ENCODE measurements around the gene HSF2. TPM values are rescaled to one million over a fixed set of nuclear protein-coding genes. Genes with fewer than 3 reads are reported as not detected.

Gene HSF2
- total RNA-seq, 1 experiment from 2014 or later, result 19.8 TPM

DNA sequence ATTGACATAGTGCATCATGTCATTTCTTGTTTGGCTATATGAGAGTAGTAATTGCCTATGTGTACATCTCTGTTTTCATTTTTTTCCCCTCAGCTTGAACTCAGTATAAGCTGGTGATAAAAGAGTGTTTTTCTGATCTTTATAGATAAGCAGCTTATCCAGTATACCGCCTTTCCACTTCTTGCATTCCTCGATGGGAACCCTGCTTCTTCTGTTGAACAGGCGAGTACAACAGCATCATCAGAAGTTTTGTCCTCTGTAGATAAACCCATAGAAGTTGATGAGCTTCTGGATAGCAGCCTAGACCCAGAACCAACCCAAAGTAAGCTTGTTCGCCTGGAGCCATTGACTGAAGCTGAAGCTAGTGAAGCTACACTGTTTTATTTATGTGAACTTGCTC, 32.3 kb downstream of the HSF2 start:
- Histone ChIP-seq H3K4me1 (ENCODE audit: control insufficient read depth in 1 of 2, insufficient read depth in 2 of 2, low read length in 2 of 2) (no peaks in the 10 kb centered on the region), H3K9me2 (ENCODE audit: insufficient read depth) (no peaks in the 10 kb centered on the region), H3K79me2 (ENCODE audit: insufficient read depth, low read length) (no peaks in the 10 kb centered on the region), H3K27me3 (ENCODE audit: insufficient read depth, low read length) (no peaks in the 10 kb centered on the region), H2AFZ (ENCODE audit: low read depth, low read length, poor library complexity, severe bottlenecking) (no peak overlapping the region), H3K27ac (ENCODE audit: low read depth, low read length) (no peak overlapping the region), H3K4me3 (replicated peaks in 1 of 2; ENCODE audit: low read depth in 1 of 2, low read length in 2 of 2) (no peak overlapping the region), H3K4me2 (ENCODE audit: low read length) (no peak overlapping the region), H4K20me1 (ENCODE audit: insufficient read depth) (no peaks in the 10 kb centered on the region; the same call in 1 of the 2 replicates), H3K9ac (ENCODE audit: low read length) (no peak overlapping the region), H3K36me3 (ENCODE audit: control insufficient read depth in 1 of 2, insufficient read depth in 2 of 2, low read length in 2 of 2) (peaks cover 22 to 30% of the 10 kb centered on the region in 2 experiments), H3K9me3 (ENCODE audit: control insufficient read depth in 1 of 2, insufficient read depth in 1 of 2, low read depth in 1 of 2, low read length in 2 of 2) (no peaks in the 10 kb centered on the region)
- intact Hi-C loops (cut with micrococcal nuclease), result no loop called here
- DNase-seq (ENCODE audit: low read depth, low spot score), result no peak
- ChIA-PET CTCF (no interaction called here), RAD21 (ENCODE audit: low non-redundant PET in 1 of 2, low total read pairs in 2 of 2, uncharacterized antibody in 2 of 2, unreplicated experiment in 2 of 2) (no interaction called here), POLR2A (no interaction called here)
- ATAC-seq, result no peak
- no TSS peak for BruUV-seq (replicated peaks)
- TF ChIP-seq, protein P1, sequence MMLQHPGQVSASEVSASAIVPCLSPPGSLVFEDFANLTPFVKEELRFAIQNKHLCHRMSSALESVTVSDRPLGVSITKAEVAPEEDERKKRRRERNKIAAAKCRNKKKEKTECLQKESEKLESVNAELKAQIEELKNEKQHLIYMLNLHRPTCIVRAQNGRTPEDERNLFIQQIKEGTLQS (IDR thresholded peaks at IDR 0.05), result no peak
- TF ChIP-seq TCF7L2 (IDR thresholded peaks at IDR 0.05; ENCODE audit: borderline replicate concordance, extremely low read depth, insufficient read depth, insufficient read length) (no peak), ZNF274 (IDR thresholded peaks at IDR 0.05; ENCODE audit: low read depth, low read length) (no peak), SRF (IDR thresholded peaks at IDR 0.05; ENCODE audit: low read depth) (no peak), CBX3 (IDR thresholded peaks at IDR 0.05; ENCODE audit: low read depth) (no peak), RAD21 (IDR thresholded peaks at IDR 0.05; ENCODE audit: low read depth) (no peak), EGR1 (IDR thresholded peaks at IDR 0.05; ENCODE audit: low read depth) (no peak)
- TF ChIP-seq, protein P2, sequence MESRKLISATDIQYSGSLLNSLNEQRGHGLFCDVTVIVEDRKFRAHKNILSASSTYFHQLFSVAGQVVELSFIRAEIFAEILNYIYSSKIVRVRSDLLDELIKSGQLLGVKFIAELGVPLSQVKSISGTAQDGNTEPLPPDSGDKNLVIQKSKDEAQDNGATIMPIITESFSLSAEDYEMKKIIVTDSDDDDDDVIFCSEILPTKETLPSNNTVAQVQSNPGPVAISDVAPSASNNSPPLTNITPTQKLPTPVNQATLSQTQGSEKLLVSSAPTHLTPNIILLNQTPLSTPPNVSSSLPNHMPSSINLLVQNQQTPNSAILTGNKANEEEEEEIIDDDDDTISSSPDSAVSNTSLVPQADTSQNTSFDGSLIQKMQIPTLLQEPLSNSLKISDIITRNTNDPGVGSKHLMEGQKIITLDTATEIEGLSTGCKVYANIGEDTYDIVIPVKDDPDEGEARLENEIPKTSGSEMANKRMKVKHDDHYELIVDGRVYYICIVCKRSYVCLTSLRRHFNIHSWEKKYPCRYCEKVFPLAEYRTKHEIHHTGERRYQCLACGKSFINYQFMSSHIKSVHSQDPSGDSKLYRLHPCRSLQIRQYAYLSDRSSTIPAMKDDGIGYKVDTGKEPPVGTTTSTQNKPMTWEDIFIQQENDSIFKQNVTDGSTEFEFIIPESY (IDR thresholded peaks at IDR 0.05; ENCODE audit: extremely low read depth, insufficient replicate concordance, low read length), result no peak

DNA sequence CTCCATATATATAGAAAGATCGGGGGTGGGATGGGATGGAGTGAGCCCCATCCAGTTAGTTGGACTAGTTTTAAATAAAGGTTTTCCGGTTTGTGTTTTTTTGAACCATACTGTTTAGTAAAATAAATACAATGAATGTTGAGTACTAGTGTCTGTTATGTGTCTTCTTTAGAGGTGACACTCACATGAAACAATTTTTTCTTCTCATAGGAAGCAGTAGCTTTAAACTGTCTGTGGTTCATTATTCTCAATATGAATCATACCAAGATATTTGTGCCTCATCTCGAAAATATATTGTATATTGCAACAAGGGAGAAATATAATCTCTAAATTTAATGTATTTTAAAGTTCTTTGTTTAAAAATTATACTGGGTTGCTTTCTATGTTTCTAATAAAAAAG, 33.4 kb downstream of the HSF2 start:
- no peaks in the 10 kb centered on the region for H3K4me1 ChIP-seq (ENCODE audit: control insufficient read depth in 1 of 2, insufficient read depth in 2 of 2, low read length in 2 of 2)
- no peaks in the 10 kb centered on the region for H3K27me3 ChIP-seq (ENCODE audit: insufficient read depth, low read length)
- H3K9me3 ChIP-seq (ENCODE audit: control insufficient read depth in 1 of 2, insufficient read depth in 1 of 2, low read depth in 1 of 2, low read length in 2 of 2), result no peaks in the 10 kb centered on the region
- intact Hi-C loops (cut with micrococcal nuclease), result no loop called here
- H3K27ac ChIP-seq (ENCODE audit: low read depth, low read length), result no peak overlapping the region
- H3K9me2 ChIP-seq (ENCODE audit: insufficient read depth), result no peaks in the 10 kb centered on the region
- H3K79me2 ChIP-seq (ENCODE audit: insufficient read depth, low read length), result no peaks in the 10 kb centered on the region
- no peak overlapping the region for H2AFZ ChIP-seq (ENCODE audit: low read depth, low read length, poor library complexity, severe bottlenecking)
- ChIA-PET RAD21 (ENCODE audit: low non-redundant PET in 1 of 2, low total read pairs in 2 of 2, uncharacterized antibody in 2 of 2, unreplicated experiment in 2 of 2) (no interaction called here), POLR2A (no interaction called here), CTCF (no interaction called here)
- DNase-seq (ENCODE audit: low read depth, low spot score), result no peak
- no peaks in the 10 kb centered on the region; the same call in 1 of the 2 replicates for H4K20me1 ChIP-seq (ENCODE audit: insufficient read depth)
- ATAC-seq, result no peak
- BruUV-seq (replicated peaks), result no TSS peak
- peaks cover 27 to 39% of the 10 kb centered on the region in 2 experiments for H3K36me3 ChIP-seq (ENCODE audit: control insufficient read depth in 1 of 2, insufficient read depth in 2 of 2, low read length in 2 of 2)
- H3K4me2 ChIP-seq (ENCODE audit: low read length), result no peak overlapping the region
- no peak overlapping the region for H3K4me3 ChIP-seq (replicated peaks in 1 of 2; ENCODE audit: low read depth in 1 of 2, low read length in 2 of 2)
- no peak overlapping the region for H3K9ac ChIP-seq (ENCODE audit: low read length)
- TF ChIP-seq, protein P3, sequence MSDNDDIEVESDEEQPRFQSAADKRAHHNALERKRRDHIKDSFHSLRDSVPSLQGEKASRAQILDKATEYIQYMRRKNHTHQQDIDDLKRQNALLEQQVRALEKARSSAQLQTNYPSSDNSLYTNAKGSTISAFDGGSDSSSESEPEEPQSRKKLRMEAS (IDR thresholded peaks at IDR 0.05), result no peak
- TF ChIP-seq SP1 (IDR thresholded peaks at IDR 0.05; ENCODE audit: low read depth) (no peak), POLR2A (IDR thresholded peaks at IDR 0.05; ENCODE audit: borderline replicate concordance, extremely low read depth, insufficient read depth, insufficient read length) (no peak), ZNF274 (IDR thresholded peaks at IDR 0.05; ENCODE audit: low read depth, low read length) (no peak), ZFX (IDR thresholded peaks at IDR 0.05) (no peak)
- TF ChIP-seq, protein P4, sequence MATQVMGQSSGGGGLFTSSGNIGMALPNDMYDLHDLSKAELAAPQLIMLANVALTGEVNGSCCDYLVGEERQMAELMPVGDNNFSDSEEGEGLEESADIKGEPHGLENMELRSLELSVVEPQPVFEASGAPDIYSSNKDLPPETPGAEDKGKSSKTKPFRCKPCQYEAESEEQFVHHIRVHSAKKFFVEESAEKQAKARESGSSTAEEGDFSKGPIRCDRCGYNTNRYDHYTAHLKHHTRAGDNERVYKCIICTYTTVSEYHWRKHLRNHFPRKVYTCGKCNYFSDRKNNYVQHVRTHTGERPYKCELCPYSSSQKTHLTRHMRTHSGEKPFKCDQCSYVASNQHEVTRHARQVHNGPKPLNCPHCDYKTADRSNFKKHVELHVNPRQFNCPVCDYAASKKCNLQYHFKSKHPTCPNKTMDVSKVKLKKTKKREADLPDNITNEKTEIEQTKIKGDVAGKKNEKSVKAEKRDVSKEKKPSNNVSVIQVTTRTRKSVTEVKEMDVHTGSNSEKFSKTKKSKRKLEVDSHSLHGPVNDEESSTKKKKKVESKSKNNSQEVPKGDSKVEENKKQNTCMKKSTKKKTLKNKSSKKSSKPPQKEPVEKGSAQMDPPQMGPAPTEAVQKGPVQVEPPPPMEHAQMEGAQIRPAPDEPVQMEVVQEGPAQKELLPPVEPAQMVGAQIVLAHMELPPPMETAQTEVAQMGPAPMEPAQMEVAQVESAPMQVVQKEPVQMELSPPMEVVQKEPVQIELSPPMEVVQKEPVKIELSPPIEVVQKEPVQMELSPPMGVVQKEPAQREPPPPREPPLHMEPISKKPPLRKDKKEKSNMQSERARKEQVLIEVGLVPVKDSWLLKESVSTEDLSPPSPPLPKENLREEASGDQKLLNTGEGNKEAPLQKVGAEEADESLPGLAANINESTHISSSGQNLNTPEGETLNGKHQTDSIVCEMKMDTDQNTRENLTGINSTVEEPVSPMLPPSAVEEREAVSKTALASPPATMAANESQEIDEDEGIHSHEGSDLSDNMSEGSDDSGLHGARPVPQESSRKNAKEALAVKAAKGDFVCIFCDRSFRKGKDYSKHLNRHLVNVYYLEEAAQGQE (IDR thresholded peaks at IDR 0.05; ENCODE audit: low read depth), result no peak
- TF ChIP-seq, protein P1 (IDR thresholded peaks at IDR 0.05), result no peak

All from HCT116 (cell line).